HEK293T (cell line): ENCODE measurements around the gene DTNB.

Experiments used
- ARNT ChIP-seq: fragments of 450-650 bp; IDR thresholded peaks from 2 replicates; pipeline ENCODE4 v1.6.1; 2017; ENCODE audit warnings: mild to moderate bottlenecking
- ELF4 ChIP-seq: fragments of 450-650 bp; IDR thresholded peaks from 2 replicates; pipeline ENCODE4 v1.6.1; 2017; ENCODE audit warnings: antibody characterized with exemption
- FOXM1 ChIP-seq: fragments of 450-650 bp; IDR thresholded peaks from 2 replicates; pipeline ENCODE4 v1.6.1; 2017; ENCODE audit warnings: mild to moderate bottlenecking, borderline replicate concordance
- NFRKB ChIP-seq: fragments of 450-650 bp; IDR thresholded peaks from 2 replicates; pipeline ENCODE4 v1.6.1; 2016; ENCODE audit warnings: mild to moderate bottlenecking, moderate library complexity
- SUZ12 ChIP-seq: fragments of 450-650 bp; IDR thresholded peaks from 2 replicates; pipeline ENCODE4 v1.6.1; 2016; ENCODE audit warnings: mild to moderate bottlenecking
- TARDBP ChIP-seq: fragments of 450-650 bp; IDR thresholded peaks from 2 replicates; pipeline ENCODE4 v1.6.1; 2016
- ZNF384 ChIP-seq: fragments of 450-650 bp; IDR thresholded peaks from 2 replicates; pipeline ENCODE4 v1.6.1; 2016
- TF ChIP-seq, protein P1 (sequence below): fragments of 450-650 bp; IDR thresholded peaks from 2 replicates; pipeline ENCODE4 v1.6.1; 2016

DNA sequence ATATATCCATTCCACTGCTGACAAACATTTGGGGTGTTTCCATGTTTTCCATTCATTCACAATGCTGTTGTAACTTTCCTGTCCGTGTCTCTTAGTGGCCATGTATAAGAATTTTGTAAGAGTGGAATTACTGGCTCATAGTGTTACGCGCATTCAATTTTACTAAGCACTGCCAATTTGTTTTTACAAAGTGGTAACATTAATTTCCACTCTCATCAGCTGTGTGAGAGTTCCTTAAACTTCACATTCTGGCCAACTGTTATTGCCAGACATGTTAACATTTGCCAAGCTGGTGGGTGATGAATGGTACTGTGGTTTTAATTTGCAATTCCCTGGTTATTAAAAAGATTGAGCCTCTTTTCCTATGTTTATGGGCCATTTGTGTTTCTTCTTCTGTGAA, 134.2 kb downstream of the DTNB start:
- no peak for TF ChIP-seq TARDBP
- TF ChIP-seq FOXM1, result no peak
- no peak for TF ChIP-seq SUZ12
- TF ChIP-seq ELF4, result no peak
- TF ChIP-seq, protein P1, sequence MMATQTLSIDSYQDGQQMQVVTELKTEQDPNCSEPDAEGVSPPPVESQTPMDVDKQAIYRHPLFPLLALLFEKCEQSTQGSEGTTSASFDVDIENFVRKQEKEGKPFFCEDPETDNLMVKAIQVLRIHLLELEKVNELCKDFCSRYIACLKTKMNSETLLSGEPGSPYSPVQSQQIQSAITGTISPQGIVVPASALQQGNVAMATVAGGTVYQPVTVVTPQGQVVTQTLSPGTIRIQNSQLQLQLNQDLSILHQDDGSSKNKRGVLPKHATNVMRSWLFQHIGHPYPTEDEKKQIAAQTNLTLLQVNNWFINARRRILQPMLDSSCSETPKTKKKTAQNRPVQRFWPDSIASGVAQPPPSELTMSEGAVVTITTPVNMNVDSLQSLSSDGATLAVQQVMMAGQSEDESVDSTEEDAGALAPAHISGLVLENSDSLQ, result no peak
- TF ChIP-seq NFRKB, result no peak
- no peak for TF ChIP-seq ARNT
- no peak for TF ChIP-seq ZNF384
